Activated CD4-positive, alpha-beta memory T cell treated with anti-CD3 and anti-CD28 coated beads, Interleukin-2, amount 10 ng/mL, durations not matched to agents 7 days and 5 days (primary cell): ENCODE data around the gene TAF8. TPM values are rescaled to one million over a fixed set of nuclear protein-coding genes. Genes with fewer than 3 reads are reported as not detected.
"Not testable (repeated sequence)": the region's sequence is repeated elsewhere in the genome, so short reads cannot be mapped to it uniquely, and the experiment has no call there.

ENCODE experiments used
- CTCF ChIA-PET: fragments of 350-600 bp; sonication (Branson Sonifier 250); formaldehyde crosslinking; loops from one replicate; lab custom pipeline; 2021; ENCODE audit warnings: antibody characterized with exemption, inconsistent platforms; lab: Charles Lee
- POLR2A ChIA-PET: fragments of 350-600 bp; sonication (Branson Sonifier 250); formaldehyde crosslinking; loops from one replicate; lab custom pipeline; 2021; ENCODE audit warnings: antibody characterized with exemption; lab: Charles Lee
- DNase-seq: peaks from one replicate; pipeline ENCODE4 v3.0.0-alpha.2; 2020
- H3K27ac Mint-ChIP-seq: one replicate; pipeline ENCODE4 v1.8.0; 2021; ENCODE audit warnings: mild to moderate bottlenecking, mixed read lengths
- H3K27me3 Mint-ChIP-seq: one replicate; pipeline ENCODE4 v1.8.0; 2021; ENCODE audit warnings: mixed read lengths
- H3K36me3 Mint-ChIP-seq: one replicate; pipeline ENCODE4 v1.8.0; 2021; ENCODE audit warnings: low read depth, mixed read lengths
- H3K4me1 Mint-ChIP-seq: one replicate; pipeline ENCODE4 v1.8.0; 2021; ENCODE audit warnings: mixed read lengths
- H3K4me3 Mint-ChIP-seq: one replicate; pipeline ENCODE4 v1.8.0; 2021; ENCODE audit warnings: mild to moderate bottlenecking, mixed read lengths
- H3K9me3 Mint-ChIP-seq: one replicate; pipeline ENCODE4 v1.8.0; 2021; ENCODE audit warnings: mixed read lengths
- total RNA-seq, 2 experiments: library from RNA; stranded (reverse); gene quantifications; one replicate each; pipeline ENCODE4 v1.2.3, GENCODE V29; 2021

TAF8 gene
- 10 to 100 TPM; 48.0 to 55.1 TPM for total RNA-seq

GRCh38 chr6:42050297-42051267, at the start of gene TAF8:
Gene TAF8, plus strand, starts transcription at chr6:42050524. Its CDS starts 18 bp downstream, at chr6:42050542.
- peak within 1 kb of the TSS; percentile 82 for H3K4me3 Mint-ChIP-seq
- ChIA-PET POLR2A (interaction anchor here (0.7 to 14.9 kb wide), 30 partner anchors 10 to 976 kb away, joined by 3 to 553 read pairs (median 5); partner anchors contain the start of genes BICRAL, BYSL, CCND3 and MED20), CTCF (interaction anchor here (0.8 to 15.9 kb wide), 16 partner anchors 10 to 274 kb away, joined by 3 to 383 read pairs (median 5); partner anchors contain the start of genes BYSL, CCND3, FRS3 and MED20)
- DNase-seq = peak; percentile 91
- peaks cover 74% of the 10 kb centered on the region for H3K4me1 Mint-ChIP-seq
- peak within 1 kb of the TSS; percentile 94 for H3K27ac Mint-ChIP-seq
- no peaks in the 10 kb centered on the region for H3K9me3 Mint-ChIP-seq
- peaks cover 41% of the 10 kb centered on the region for H3K36me3 Mint-ChIP-seq
- H3K27me3 Mint-ChIP-seq = no peaks in the 10 kb centered on the region

- H3K4me1 Mint-ChIP-seq = peaks cover 9% of the 10 kb centered on the region
- no peak for DNase-seq
- no peaks in the 10 kb centered on the region for H3K9me3 Mint-ChIP-seq
- POLR2A ChIA-PET = no interaction called here
- CTCF ChIA-PET = no interaction called here
- H3K27me3 Mint-ChIP-seq = no peaks in the 10 kb centered on the region
- no peak overlapping the region for H3K4me3 Mint-ChIP-seq
- H3K36me3 Mint-ChIP-seq = peaks cover 14% of the 10 kb centered on the region
- H3K27ac Mint-ChIP-seq = no peak overlapping the region
Measured at GRCh38 chr6:42001506-42001905, 48.8 kb upstream of the TAF8 start.

- H3K27ac Mint-ChIP-seq, H3K9me3 Mint-ChIP-seq, H3K27me3 Mint-ChIP-seq, CTCF ChIA-PET, H3K4me3 Mint-ChIP-seq, DNase-seq, H3K36me3 Mint-ChIP-seq, POLR2A ChIA-PET: not testable (repeated sequence)
- peaks cover 23% of the 10 kb centered on the region for H3K4me1 Mint-ChIP-seq
Measured at GRCh38 chr6:42003658-42004057, 46.7 kb upstream of the TAF8 start.

- no peaks in the 10 kb centered on the region for H3K9me3 Mint-ChIP-seq
- peaks cover 3% of the 10 kb centered on the region for H3K36me3 Mint-ChIP-seq
- CTCF ChIA-PET = interaction anchor here (0.8 to 0.9 kb wide), 2 partner anchors 21 to 37 kb away, joined by 3 read pairs; no protein-coding TSS in a partner anchor
- H3K27ac Mint-ChIP-seq = peak overlapping the region; percentile 66
- peaks cover 47% of the 10 kb centered on the region for H3K4me1 Mint-ChIP-seq
- POLR2A ChIA-PET = interaction anchor here (1.3 to 5.4 kb wide), 6 partner anchors 9 to 67 kb away, joined by 3 to 34 read pairs (median 8); partner anchors contain the start of gene CCND3
- no peak overlapping the region for H3K4me3 Mint-ChIP-seq
- no peaks in the 10 kb centered on the region for H3K27me3 Mint-ChIP-seq
- peak; percentile 39 for DNase-seq
Measured at GRCh38 chr6:42007286-42008137, 42.8 kb upstream of the TAF8 start.

- Mint-ChIP-seq H3K27ac (peak overlapping the region; percentile 52), H3K4me1 (peaks cover 54% of the 10 kb centered on the region)
- not testable (repeated sequence) for H3K9me3 Mint-ChIP-seq, DNase-seq, H3K27me3 Mint-ChIP-seq, H3K36me3 Mint-ChIP-seq, H3K4me3 Mint-ChIP-seq
- ChIA-PET POLR2A (interaction anchor here (0.6 to 5.4 kb wide), 8 partner anchors 9 to 1419 kb away, joined by 3 to 34 read pairs (median 5); partner anchors contain the start of genes ABCC10 and CCND3), CTCF (interaction anchor here (0.8 to 1.0 kb wide), 2 partner anchors 20 to 36 kb away, joined by 3 to 4 read pairs; no protein-coding TSS in a partner anchor)
Measured at GRCh38 chr6:42008138-42008528, 42.2 kb upstream of the TAF8 start.

GRCh38 chr6:42009844-42010184, 40.5 kb upstream of the TAF8 start:
- ChIA-PET POLR2A (interaction anchor here (0.9 to 5.4 kb wide), 7 partner anchors 10 to 74 kb away, joined by 3 to 34 read pairs (median 5); partner anchors contain the start of gene CCND3), CTCF (interaction anchor here (0.6 to 2.7 kb wide), 4 partner anchors 16 to 68 kb away, joined by 3 to 9 read pairs (median 4); partner anchors contain the start of gene CCND3)
- Mint-ChIP-seq H3K27me3 (no peaks in the 10 kb centered on the region), H3K36me3 (peaks cover 12% of the 10 kb centered on the region), H3K4me1 (peaks cover 64% of the 10 kb centered on the region), H3K9me3 (peaks cover 4% of the 10 kb centered on the region), H3K27ac (peak overlapping the region; percentile 82), H3K4me3 (no peak overlapping the region)
- DNase-seq = no peak

- Mint-ChIP-seq H3K27me3 (no peaks in the 10 kb centered on the region), H3K36me3 (peaks cover 15% of the 10 kb centered on the region), H3K4me3 (peak overlapping the region; percentile 43), H3K4me1 (peaks cover 67% of the 10 kb centered on the region), H3K9me3 (peaks cover 5% of the 10 kb centered on the region), H3K27ac (peak overlapping the region; percentile 82)
- POLR2A ChIA-PET = interaction anchor here (0.9 to 5.4 kb wide), 7 partner anchors 11 to 74 kb away, joined by 3 to 34 read pairs (median 5); partner anchors contain the start of gene CCND3
- CTCF ChIA-PET = interaction anchor here (0.6 to 2.7 kb wide), 4 partner anchors 15 to 68 kb away, joined by 3 to 9 read pairs (median 4); partner anchors contain the start of gene CCND3
- DNase-seq = peak; percentile 33
Measured at GRCh38 chr6:42010185-42010891, 40.0 kb upstream of the TAF8 start.

GRCh38 chr6:42010909-42011308, 39.4 kb upstream of the TAF8 start:
- DNase-seq = no peak
- H3K4me3 Mint-ChIP-seq = peak overlapping the region; percentile 14
- peaks cover 15% of the 10 kb centered on the region for H3K36me3 Mint-ChIP-seq
- CTCF ChIA-PET = interaction anchor here (2.7 kb wide), 1 partner anchor 29 kb away, joined by 9 read pairs; no protein-coding TSS in a partner anchor
- H3K27me3 Mint-ChIP-seq = no peaks in the 10 kb centered on the region
- peaks cover 67% of the 10 kb centered on the region for H3K4me1 Mint-ChIP-seq
- H3K27ac Mint-ChIP-seq = peak overlapping the region; percentile 82
- H3K9me3 Mint-ChIP-seq = peaks cover 5% of the 10 kb centered on the region
- POLR2A ChIA-PET = interaction anchor here (0.9 to 5.4 kb wide), 5 partner anchors 11 to 75 kb away, joined by 3 to 34 read pairs (median 12); partner anchors contain the start of gene CCND3

- POLR2A ChIA-PET = interaction anchor here (1.0 to 1.6 kb wide), 3 partner anchors 9 to 118 kb away, joined by 3 to 5 read pairs (median 4); partner anchors contain the start of gene USP49
- no peak for DNase-seq
- CTCF ChIA-PET = interaction anchor here (1.3 to 2.0 kb wide), 2 partner anchors 76 to 92 kb away, joined by 5 to 6 read pairs; partner anchors contain the start of genes BYSL and MED20
- Mint-ChIP-seq H3K36me3 (peaks cover 21% of the 10 kb centered on the region), H3K9me3 (peaks cover 5% of the 10 kb centered on the region), H3K4me1 (peaks cover 76% of the 10 kb centered on the region), H3K27me3 (no peaks in the 10 kb centered on the region), H3K27ac (no peak overlapping the region), H3K4me3 (no peak overlapping the region)
Measured at GRCh38 chr6:42012501-42013133, 37.7 kb upstream of the TAF8 start.

- DNase-seq = no peak
- H3K4me3 Mint-ChIP-seq = no peak overlapping the region
- POLR2A ChIA-PET = interaction anchor here (1.0 to 1.6 kb wide), 3 partner anchors 8 to 118 kb away, joined by 3 to 5 read pairs (median 4); partner anchors contain the start of gene USP49
- no peaks in the 10 kb centered on the region for H3K27me3 Mint-ChIP-seq
- no peak overlapping the region for H3K27ac Mint-ChIP-seq
- CTCF ChIA-PET = interaction anchor here (2.0 kb wide), 1 partner anchor 92 kb away, joined by 6 read pairs; the partner anchor contains the start of genes BYSL and MED20
- peaks cover 21% of the 10 kb centered on the region for H3K36me3 Mint-ChIP-seq
- H3K4me1 Mint-ChIP-seq = peaks cover 73% of the 10 kb centered on the region
- H3K9me3 Mint-ChIP-seq = peaks cover 5% of the 10 kb centered on the region
Measured at GRCh38 chr6:42013134-42013516, 37.2 kb upstream of the TAF8 start.
